ENCODE results near the gene SERAC1.

GRCh38 chr6:158158748-158159147, 9.3 kb downstream of the SERAC1 start:
- no peak for TF ChIP-seq GATA2 (IDR thresholded peaks at IDR 0.05; ENCODE audit: low read depth, low read length)
- TF ChIP-seq GATA3 (IDR thresholded peaks at IDR 0.05; ENCODE audit: low read depth, low read length), result no peak

Data from SH-SY5Y (cell line).